GM10266 (cell line): ENCODE results near the gene NUP58.
A peak's percentile ranks its signal among the peaks of the same experiment; 100 is the strongest.

Experiments used
- DNase-seq: peaks from one replicate; pipeline ENCODE4 v3.0.0; 2012; ENCODE audit errors: extremely low spot score
- TF ChIP-seq, protein P1 (sequence below): IDR thresholded peaks from 2 replicates; pipeline ENCODE4 v1.5.1; 2012; ENCODE audit warnings: mild to moderate bottlenecking, low read depth; ENCODE audit not compliant: control insufficient read depth, insufficient read depth; ENCODE audit errors: missing control alignments

The NUP58 gene

DNA sequence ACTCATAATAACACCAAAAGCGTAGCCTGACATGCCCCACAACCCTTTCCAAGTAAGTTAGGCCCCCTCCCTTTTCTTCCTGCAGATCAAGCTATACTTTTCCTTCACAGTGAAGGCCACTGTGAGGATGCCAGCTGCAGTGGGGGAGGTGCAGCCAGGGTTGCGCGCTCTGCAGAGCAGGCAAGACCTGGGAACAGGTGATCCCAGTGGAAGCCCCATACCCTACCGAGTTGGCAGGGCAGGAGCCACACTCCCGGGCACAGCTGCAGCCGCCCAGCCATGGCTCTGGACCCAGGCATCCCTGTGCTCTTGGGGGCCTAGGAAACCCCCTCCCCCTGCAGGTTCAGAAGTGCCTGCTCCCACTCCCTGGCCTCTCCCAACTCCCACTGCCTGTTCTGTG, 32.9 kb upstream of the NUP58 start:
- TF ChIP-seq, protein P1, sequence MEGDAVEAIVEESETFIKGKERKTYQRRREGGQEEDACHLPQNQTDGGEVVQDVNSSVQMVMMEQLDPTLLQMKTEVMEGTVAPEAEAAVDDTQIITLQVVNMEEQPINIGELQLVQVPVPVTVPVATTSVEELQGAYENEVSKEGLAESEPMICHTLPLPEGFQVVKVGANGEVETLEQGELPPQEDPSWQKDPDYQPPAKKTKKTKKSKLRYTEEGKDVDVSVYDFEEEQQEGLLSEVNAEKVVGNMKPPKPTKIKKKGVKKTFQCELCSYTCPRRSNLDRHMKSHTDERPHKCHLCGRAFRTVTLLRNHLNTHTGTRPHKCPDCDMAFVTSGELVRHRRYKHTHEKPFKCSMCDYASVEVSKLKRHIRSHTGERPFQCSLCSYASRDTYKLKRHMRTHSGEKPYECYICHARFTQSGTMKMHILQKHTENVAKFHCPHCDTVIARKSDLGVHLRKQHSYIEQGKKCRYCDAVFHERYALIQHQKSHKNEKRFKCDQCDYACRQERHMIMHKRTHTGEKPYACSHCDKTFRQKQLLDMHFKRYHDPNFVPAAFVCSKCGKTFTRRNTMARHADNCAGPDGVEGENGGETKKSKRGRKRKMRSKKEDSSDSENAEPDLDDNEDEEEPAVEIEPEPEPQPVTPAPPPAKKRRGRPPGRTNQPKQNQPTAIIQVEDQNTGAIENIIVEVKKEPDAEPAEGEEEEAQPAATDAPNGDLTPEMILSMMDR, result no peak
- DNase-seq, result no peak

DNA sequence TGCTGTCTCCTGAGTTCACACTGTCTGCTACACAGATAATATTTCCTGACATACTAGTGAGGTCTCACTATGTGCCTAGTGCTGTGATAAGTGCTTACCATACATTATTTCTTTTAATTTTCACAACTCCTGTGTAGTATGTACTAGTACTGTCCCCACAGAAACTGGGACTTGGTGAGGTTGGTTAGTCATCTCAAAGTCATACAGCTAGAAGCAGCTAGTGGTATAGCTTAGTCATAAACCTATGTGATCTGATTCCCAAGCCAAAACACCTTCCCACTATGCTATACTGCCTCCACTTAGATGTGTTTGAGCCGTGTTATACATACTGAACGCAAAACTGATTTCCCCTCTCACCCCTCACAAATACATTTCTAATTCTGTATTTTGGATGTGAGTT, 24.7 kb upstream of the NUP58 start:
- DNase-seq, result no peak
- TF ChIP-seq, protein P1, result no peak

DNA sequence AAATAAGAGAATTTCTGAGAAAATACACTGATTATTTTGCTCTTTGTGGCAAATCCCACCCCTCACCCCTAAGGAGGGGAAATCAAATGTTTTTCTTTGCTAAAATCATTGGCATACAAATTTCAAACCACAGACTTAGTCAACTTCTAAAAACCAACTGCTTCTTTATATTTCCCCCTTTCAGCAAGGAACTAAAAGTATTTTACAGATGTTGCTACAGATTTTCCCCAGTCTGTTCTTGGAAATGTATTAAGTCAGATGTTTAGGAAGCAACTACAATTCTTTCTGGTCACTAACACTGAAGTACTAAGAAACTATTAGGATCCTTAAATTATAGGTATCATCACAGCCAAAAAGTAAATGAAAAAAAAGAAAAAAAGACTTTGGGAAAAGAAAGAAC, 21.0 kb upstream of the NUP58 start:
- no peak for DNase-seq
- TF ChIP-seq, protein P1, result no peak

DNA sequence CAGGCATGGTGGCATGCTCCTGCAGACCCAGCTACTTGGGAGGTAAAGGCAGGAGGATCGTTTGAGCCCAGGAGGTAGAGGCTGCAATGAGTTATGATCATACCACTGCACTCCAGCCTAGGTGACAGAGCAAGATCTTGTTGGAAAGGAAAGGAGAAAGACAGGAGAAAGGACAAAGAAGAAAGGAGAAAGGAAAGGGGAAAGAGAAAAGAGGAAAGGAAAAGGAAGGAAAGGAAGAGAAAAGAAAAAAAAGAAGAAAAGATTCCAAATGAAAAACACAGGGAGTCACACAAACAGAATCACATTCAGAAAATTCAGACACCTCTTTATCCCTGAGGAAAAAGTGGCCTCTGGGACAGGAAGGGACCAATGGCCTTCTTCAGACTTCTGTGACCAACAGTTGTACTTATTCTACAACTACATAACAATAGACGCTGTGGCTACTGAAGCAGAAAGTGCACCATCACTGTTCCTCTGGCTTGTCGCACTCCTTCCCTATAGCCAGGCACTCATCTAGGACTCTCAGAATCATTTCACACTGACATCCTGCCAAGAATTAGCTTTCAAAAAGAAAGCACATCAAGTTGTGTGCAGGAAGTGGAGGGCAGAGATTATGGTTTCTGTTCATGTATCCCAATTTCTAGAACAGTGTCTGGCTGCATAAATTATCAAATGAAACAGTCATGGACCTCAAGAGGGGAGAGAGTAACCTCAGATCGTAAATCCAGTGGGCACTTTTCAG, 20.1 kb upstream of the NUP58 start:
- peak; percentile 39 for DNase-seq
- TF ChIP-seq, protein P1, result no peak

DNA sequence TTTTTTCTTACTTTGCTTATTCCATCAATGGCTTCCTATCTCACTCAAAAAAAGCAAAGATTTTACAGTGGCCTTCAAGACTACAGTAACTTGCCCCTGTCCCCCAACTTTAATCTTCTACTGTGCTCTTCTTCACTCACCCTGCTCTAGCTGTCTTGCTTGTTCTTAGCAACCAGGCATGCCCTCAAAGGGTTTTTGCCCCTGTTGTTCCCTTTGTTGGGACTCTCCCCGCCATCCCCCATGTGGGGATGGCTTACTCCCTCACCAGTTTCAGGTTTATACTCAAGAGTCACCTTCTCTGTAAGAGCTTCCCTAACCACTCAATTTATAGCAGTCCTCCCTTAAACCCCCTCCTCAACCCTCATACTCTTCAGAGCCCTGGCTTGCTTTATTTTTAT, 19.5 kb upstream of the NUP58 start:
- peak; percentile 35 for DNase-seq
- TF ChIP-seq, protein P1, result no peak

DNA sequence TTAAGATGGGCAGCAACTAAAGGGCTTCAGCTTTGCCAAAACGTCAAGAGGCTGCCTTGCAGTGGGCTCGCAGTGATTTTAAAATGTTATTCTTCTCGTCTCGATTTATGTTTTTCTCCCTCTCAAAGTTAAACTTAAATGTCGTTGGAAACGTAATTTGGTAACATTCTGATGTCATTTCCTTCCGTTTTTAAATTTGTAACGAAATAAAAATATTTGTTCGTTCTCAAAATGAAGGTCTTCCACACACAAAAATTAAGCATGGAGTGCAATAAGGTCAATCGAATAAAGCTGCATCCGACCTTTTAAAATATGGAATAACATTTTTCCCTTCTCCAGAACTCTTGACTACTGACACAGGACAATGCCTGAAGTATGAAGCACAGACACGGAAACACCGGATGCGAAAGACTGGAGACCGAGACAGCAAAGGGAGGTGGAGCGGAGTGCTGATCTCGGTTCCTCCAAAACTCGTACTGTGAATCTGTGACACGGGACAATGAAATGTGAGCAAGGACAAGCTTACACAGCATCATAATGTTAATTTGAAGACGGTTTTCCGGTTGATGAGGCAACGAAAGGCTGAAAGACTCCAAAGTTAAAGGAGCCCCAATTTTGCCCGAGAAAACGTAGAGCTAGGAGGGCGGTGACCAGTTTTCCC, 15.0 kb upstream of the NUP58 start:
- DNase-seq, result peak; percentile 35
- TF ChIP-seq, protein P1, result no peak
